GM23338 (cell line): ENCODE measurements around the gene SLC39A8. TPM values are rescaled to one million over a fixed set of nuclear protein-coding genes. Genes with fewer than 3 reads are reported as not detected.

Experiments
- ATAC-seq: fragments of 200-7000 bp; cut with Tn5 transposase; 3 replicates; pipeline ENCODE4 v1.9.1; 2020
- DNase-seq: peaks from one replicate; pipeline ENCODE4 v3.0.0-alpha.2; 2015; ENCODE audit warnings: low spot score
- H2AFZ ChIP-seq: fragments of 200-600 bp; sonication (generic); 2 replicates; pipeline ENCODE4 v1.8.0; 2016; ENCODE audit warnings: antibody characterized with exemption, mild to moderate bottlenecking, moderate library complexity
- H3F3A ChIP-seq: fragments of 200-600 bp; sonication (generic); replicated peaks from 2 replicates; pipeline ENCODE4 v1.8.0; 2017; ENCODE audit warnings: antibody characterized with exemption, mixed run types, low read depth
- H3K27ac ChIP-seq: fragments of 200-600 bp; sonication (generic); 2 replicates; pipeline ENCODE4 v1.6.1; 2016; ENCODE audit warnings: low read depth
- H3K27me3 ChIP-seq: fragments of 200-600 bp; sonication (generic); 2 replicates; pipeline ENCODE4 v1.8.0; 2016; ENCODE audit warnings: mild to moderate bottlenecking, mixed run types, moderate library complexity; ENCODE audit not compliant: insufficient read depth
- H3K36me3 ChIP-seq: fragments of 200-600 bp; sonication (generic); 2 replicates; pipeline ENCODE4 v1.8.0; 2016; ENCODE audit warnings: mild to moderate bottlenecking; ENCODE audit not compliant: insufficient read depth
- H3K4me1 ChIP-seq: fragments of 200-600 bp; sonication (generic); 2 replicates; pipeline ENCODE4 v1.8.0; 2016; ENCODE audit warnings: mild to moderate bottlenecking, moderate library complexity; ENCODE audit not compliant: insufficient read depth
- H3K4me2 ChIP-seq: fragments of 200-600 bp; sonication (generic); 2 replicates; pipeline ENCODE4 v1.7.1; 2017; ENCODE audit warnings: mixed run types
- H3K4me3 ChIP-seq: fragments of 200-600 bp; sonication (generic); 2 replicates; pipeline ENCODE4 v1.6.1; 2016; ENCODE audit warnings: mixed run types
- H3K79me2 ChIP-seq: fragments of 200-600 bp; sonication (generic); replicated peaks from 2 replicates; pipeline ENCODE4 v1.8.0; 2017; ENCODE audit warnings: mild to moderate bottlenecking; ENCODE audit not compliant: insufficient read depth
- H3K9me2 ChIP-seq: fragments of 200-600 bp; sonication (generic); 2 replicates; pipeline ENCODE4 v1.8.0; 2017; ENCODE audit not compliant: insufficient read depth
- H4K20me1 ChIP-seq: fragments of 200-600 bp; sonication (generic); replicated peaks from 2 replicates; pipeline ENCODE4 v1.8.0; 2017; ENCODE audit warnings: mild to moderate bottlenecking; ENCODE audit not compliant: insufficient read depth
- H3K27ac Mint-ChIP-seq: 2 replicates; pipeline ENCODE4 v1.8.0; 2020; ENCODE audit warnings: inconsistent platforms, mild to moderate bottlenecking, moderate library complexity, mixed read lengths
- H3K27me3 Mint-ChIP-seq: 3 replicates; pipeline ENCODE4 v1.8.0; 2022; ENCODE audit warnings: low read depth, mild to moderate bottlenecking, moderate library complexity, mixed read lengths, inconsistent platforms; ENCODE audit not compliant: insufficient read depth, poor library complexity
- H3K36me3 Mint-ChIP-seq: 3 replicates; pipeline ENCODE4 v1.8.0; 2021; ENCODE audit warnings: low read depth, mild to moderate bottlenecking, inconsistent platforms, moderate library complexity, mixed read lengths
- H3K4me1 Mint-ChIP-seq: 3 replicates; pipeline ENCODE4 v1.8.0; 2020; ENCODE audit warnings: mild to moderate bottlenecking, inconsistent platforms, mixed read lengths
- H3K4me3 Mint-ChIP-seq: 3 replicates; pipeline ENCODE4 v1.8.0; 2021; ENCODE audit warnings: moderate library complexity, mild to moderate bottlenecking, inconsistent platforms, mixed read lengths
- H3K9me3 Mint-ChIP-seq: 3 replicates; pipeline ENCODE4 v1.8.0; 2020; ENCODE audit warnings: moderate library complexity, mild to moderate bottlenecking, inconsistent platforms, mixed read lengths
- POLR2AphosphoS5 ChIP-seq: IDR thresholded peaks from 2 replicates; pipeline ENCODE4 v1.6.1; 2016; ENCODE audit warnings: antibody characterized with exemption, low read depth
- REST ChIP-seq: IDR thresholded peaks from one replicate; pipeline ENCODE4 v1.6.1; 2018; ENCODE audit warnings: antibody characterized with exemption; ENCODE audit not compliant: unreplicated experiment
- STAT1 ChIP-seq: IDR thresholded peaks from one replicate; pipeline ENCODE4 v1.6.1; 2016; ENCODE audit warnings: antibody characterized with exemption; ENCODE audit not compliant: unreplicated experiment
- ZNF114 ChIP-seq: fragments of 250-450 bp; sonication (Bioruptor Pico); IDR thresholded peaks from 2 replicates; pipeline ENCODE4 v1.5.0; 2020; ENCODE audit warnings: mild to moderate bottlenecking, moderate library complexity
- ZNF331 ChIP-seq: fragments of 250-450 bp; sonication (Bioruptor Pico); IDR thresholded peaks from 2 replicates; pipeline ENCODE4 v1.5.0; 2020; ENCODE audit warnings: low read depth, mild to moderate bottlenecking, moderate library complexity
- ZNF462 ChIP-seq: fragments of 250-450 bp; sonication (Bioruptor Pico); IDR thresholded peaks from 2 replicates; pipeline ENCODE4 v1.5.0; 2020; ENCODE audit warnings: mild to moderate bottlenecking, moderate library complexity
- polyA plus RNA-seq: library from polyadenylated mRNA; unstranded; fragments of >200 nt; fragmentation: Nextera tagmentation; extraction: Ambion mirVana; gene quantifications from 2 replicates; pipeline ENCODE4 v1.2.1, GENCODE V29; 2016
- total RNA-seq: library from RNA; depleted of rRNA; stranded (reverse); fragments of >200 nt; shearing (Covaris generic); gene quantifications from 2 replicates; pipeline ENCODE4 v1.2.3, GENCODE V29; 2014

SLC39A8 gene
- total and polyA plus RNA-seq, 2 experiments from 2014 or later = 20.1 to 42.5 TPM

- H3K79me2 ChIP-seq = peaks cover 38% of the 10 kb centered on the region
- H3K36me3 ChIP-seq = no peaks in the 10 kb centered on the region
- no peaks in the 10 kb centered on the region for H3K36me3 Mint-ChIP-seq
- H3K4me1 ChIP-seq = peaks cover 36% of the 10 kb centered on the region
- 0 out of 2 replicates have a peak, but pooled peaks cover 3% of the 10 kb centered on the region for H3F3A ChIP-seq
- H3K4me1 Mint-ChIP-seq = peaks cover 34% of the 10 kb centered on the region
- DNase-seq = no peak
- ATAC-seq = no peak
- no peak overlapping the region for H2AFZ ChIP-seq
- no peaks in the 10 kb centered on the region for H3K27me3 ChIP-seq
- H3K27me3 Mint-ChIP-seq = peaks cover 2% of the 10 kb centered on the region
- 0 out of 2 replicates have a peak, but pooled peaks cover 3% of the 10 kb centered on the region for H3K9me2 ChIP-seq
- TF ChIP-seq POLR2AphosphoS5 (no peak), REST (no peak), STAT1 (no peak), ZNF462 (CRISPR knock-in tag) (no peak), ZNF114 (CRISPR knock-in tag) (no peak), ZNF331 (CRISPR knock-in tag) (no peak)
- H3K4me3 Mint-ChIP-seq = no peak overlapping the region
- H3K27ac ChIP-seq = no peak overlapping the region
- H3K4me2 ChIP-seq = no peak overlapping the region
- H4K20me1 ChIP-seq = no peaks in the 10 kb centered on the region
- no peak overlapping the region for H3K4me3 ChIP-seq
- H3K27ac Mint-ChIP-seq = no peak overlapping the region
- no peaks in the 10 kb centered on the region for H3K9me3 Mint-ChIP-seq
Measured at GRCh38 chr4:102326951-102327350, 18.3 kb downstream of the SLC39A8 start.
